ENCODE measurements around the gene JAZF1.

DNA sequence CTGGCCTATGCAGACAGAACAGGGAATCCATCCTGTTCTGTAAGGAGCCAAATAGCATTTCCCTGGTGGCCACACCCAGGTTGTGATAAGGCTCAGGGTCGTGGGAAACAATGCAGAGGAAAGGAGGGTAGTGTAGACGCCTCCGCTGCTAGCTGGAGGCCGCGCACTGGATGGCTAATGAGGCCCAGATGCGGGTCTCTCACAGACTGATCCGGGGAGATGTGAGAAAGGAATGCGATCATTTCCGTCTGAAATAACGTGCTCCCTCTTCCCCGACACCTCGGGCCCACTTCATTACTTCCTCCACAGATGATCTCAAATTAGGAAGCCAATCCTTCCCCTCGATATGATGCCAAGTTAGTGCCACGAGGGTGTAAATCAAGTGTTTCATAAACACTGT is 237.4 kb downstream of the JAZF1 start:
- TF ChIP-seq ZNF384 (IDR thresholded peaks at IDR 0.05; ENCODE audit: low read depth, low read length) (no peak), POLR2AphosphoS5 (IDR thresholded peaks at IDR 0.05; ENCODE audit: control insufficient read depth, insufficient read depth, low read depth, low read length) (no peak), RBM14 (IDR thresholded peaks at IDR 0.05; ENCODE audit: borderline replicate concordance, insufficient read depth, low read depth, low read length) (no peak), KDM4B (IDR thresholded peaks at IDR 0.05; ENCODE audit: borderline replicate concordance in 2 of 2, low read depth in 1 of 2) (no peak), ZNF197 (CRISPR knock-in tag; IDR thresholded peaks at IDR 0.05; ENCODE audit: low read depth) (no peak), TEAD1 (CRISPR knock-in tag; IDR thresholded peaks at IDR 0.05) (no peak)
- TF ChIP-seq, protein P1, sequence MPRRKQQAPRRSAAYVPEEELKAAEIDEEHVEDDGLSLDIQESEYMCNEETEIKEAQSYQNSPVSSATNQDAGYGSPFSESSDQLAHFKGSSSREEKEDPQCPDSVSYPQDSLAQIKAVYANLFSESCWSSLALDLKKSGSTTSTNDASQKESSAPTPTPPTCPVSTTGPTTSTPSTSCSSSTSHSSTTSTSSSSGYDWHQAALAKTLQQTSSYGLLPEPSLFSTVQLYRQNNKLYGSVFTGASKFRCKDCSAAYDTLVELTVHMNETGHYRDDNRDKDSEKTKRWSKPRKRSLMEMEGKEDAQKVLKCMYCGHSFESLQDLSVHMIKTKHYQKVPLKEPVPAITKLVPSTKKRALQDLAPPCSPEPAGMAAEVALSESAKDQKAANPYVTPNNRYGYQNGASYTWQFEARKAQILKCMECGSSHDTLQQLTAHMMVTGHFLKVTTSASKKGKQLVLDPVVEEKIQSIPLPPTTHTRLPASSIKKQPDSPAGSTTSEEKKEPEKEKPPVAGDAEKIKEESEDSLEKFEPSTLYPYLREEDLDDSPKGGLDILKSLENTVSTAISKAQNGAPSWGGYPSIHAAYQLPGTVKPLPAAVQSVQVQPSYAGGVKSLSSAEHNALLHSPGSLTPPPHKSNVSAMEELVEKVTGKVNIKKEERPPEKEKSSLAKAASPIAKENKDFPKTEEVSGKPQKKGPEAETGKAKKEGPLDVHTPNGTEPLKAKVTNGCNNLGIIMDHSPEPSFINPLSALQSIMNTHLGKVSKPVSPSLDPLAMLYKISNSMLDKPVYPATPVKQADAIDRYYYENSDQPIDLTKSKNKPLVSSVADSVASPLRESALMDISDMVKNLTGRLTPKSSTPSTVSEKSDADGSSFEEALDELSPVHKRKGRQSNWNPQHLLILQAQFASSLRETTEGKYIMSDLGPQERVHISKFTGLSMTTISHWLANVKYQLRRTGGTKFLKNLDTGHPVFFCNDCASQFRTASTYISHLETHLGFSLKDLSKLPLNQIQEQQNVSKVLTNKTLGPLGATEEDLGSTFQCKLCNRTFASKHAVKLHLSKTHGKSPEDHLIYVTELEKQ (CRISPR knock-in tag; IDR thresholded peaks at IDR 0.05): no peak
- TF ChIP-seq, protein P2, sequence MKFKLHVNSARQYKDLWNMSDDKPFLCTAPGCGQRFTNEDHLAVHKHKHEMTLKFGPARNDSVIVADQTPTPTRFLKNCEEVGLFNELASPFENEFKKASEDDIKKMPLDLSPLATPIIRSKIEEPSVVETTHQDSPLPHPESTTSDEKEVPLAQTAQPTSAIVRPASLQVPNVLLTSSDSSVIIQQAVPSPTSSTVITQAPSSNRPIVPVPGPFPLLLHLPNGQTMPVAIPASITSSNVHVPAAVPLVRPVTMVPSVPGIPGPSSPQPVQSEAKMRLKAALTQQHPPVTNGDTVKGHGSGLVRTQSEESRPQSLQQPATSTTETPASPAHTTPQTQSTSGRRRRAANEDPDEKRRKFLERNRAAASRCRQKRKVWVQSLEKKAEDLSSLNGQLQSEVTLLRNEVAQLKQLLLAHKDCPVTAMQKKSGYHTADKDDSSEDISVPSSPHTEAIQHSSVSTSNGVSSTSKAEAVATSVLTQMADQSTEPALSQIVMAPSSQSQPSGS (CRISPR knock-in tag; IDR thresholded peaks at IDR 0.05): no peak
- TF ChIP-seq, protein P3, sequence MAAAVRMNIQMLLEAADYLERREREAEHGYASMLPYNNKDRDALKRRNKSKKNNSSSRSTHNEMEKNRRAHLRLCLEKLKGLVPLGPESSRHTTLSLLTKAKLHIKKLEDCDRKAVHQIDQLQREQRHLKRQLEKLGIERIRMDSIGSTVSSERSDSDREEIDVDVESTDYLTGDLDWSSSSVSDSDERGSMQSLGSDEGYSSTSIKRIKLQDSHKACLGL (CRISPR knock-in tag; IDR thresholded peaks at IDR 0.05; ENCODE audit: borderline replicate concordance, poor library complexity, severe bottlenecking): no peak

All from K562 (cell line).